GM18520 (cell line): ENCODE data around the gene ACAP2.
A peak's percentile ranks its signal among the peaks of the same experiment; 100 is the strongest.

Experiments
- ATAC-seq: cut with Tn5 transposase; IDR thresholded peaks from one replicate; pipeline ENCODE4 v1.9.1; 2021; ENCODE audit not compliant: unreplicated experiment

ACAP2 gene

DNA sequence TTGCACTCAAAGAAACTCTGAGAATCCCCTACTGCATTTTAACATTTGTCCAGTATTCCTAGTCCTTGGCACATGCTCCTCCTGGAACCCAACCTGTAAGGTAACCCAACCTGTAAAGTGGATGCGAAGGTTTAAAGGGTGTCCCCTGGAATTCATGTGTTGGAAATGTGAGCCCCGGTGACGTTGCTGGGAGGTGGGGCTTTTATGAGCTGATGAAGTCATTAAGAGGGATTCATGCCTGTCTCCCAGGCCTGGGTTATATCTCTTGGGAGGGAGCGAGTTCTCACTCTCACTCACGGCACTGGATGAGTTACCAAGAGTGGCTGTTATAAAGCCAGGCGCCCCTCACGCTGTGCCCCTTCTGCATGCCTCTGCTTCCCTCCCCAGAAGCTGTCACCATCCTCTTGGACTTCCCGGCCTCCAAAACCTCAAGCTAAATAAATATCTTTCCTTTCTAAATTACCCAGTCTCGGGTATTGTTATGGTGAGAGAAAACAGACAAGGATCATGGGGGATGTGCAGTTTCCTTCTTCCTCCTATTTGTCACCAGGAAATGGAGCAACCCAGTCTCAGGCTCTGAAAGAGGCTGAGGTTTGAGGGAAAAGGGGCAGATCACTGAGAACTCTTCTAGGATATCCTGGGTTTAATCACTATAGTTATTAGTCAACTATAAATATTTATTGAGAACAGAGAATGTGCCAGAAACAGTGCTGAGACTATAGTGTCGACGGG, 179.5 kb downstream of the ACAP2 start:
- no peak for ATAC-seq

DNA sequence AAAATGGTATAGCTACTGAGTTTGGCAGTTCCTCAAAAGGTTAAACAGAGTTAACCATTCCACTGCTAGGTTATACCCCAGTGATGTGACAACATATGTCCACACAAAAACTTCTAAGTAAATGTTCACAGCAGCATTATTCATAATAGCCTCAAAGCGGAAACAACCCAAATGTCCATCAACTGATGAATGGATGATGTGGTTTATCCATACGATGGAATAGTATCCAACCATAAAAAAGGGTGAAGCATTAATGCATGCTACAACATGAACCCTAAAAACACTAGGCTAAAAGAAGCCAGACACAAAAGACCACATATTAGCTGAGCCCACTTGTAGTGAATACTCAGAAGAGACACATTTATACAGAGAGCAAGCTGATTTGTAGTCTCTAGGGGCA, 180.9 kb downstream of the ACAP2 start:
- no peak for ATAC-seq

DNA sequence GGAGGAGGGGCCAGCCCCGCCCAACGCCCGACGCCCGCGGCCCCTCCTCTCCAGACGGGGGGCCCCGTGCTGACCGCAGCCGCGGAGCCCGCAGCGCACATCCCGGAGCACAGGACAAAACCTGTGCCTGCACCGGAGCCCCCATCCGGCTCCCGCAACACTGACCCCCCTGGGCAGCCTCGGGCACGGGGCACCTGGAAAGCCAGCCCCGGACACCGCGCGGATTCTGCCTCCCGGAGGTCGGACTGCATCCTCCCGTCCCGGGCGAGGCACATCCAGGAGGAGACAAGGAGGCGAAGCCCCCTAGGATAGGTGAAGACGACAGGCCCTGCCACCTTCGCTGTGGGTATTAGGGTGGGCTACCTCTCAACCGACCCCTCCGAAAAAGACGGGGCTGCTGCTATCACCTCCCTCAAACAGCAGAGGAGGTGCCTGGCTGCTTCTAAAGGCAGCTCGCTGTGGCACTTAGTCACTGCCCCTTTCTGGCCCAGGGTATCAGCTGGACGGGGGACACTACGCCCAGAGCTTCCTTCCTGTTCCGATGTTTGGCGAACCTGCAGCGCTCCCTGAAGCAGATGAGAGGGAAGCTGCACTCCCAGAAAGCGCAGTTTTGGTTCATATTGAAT, 182.4 kb downstream of the ACAP2 start:
- ATAC-seq, result no peak

DNA sequence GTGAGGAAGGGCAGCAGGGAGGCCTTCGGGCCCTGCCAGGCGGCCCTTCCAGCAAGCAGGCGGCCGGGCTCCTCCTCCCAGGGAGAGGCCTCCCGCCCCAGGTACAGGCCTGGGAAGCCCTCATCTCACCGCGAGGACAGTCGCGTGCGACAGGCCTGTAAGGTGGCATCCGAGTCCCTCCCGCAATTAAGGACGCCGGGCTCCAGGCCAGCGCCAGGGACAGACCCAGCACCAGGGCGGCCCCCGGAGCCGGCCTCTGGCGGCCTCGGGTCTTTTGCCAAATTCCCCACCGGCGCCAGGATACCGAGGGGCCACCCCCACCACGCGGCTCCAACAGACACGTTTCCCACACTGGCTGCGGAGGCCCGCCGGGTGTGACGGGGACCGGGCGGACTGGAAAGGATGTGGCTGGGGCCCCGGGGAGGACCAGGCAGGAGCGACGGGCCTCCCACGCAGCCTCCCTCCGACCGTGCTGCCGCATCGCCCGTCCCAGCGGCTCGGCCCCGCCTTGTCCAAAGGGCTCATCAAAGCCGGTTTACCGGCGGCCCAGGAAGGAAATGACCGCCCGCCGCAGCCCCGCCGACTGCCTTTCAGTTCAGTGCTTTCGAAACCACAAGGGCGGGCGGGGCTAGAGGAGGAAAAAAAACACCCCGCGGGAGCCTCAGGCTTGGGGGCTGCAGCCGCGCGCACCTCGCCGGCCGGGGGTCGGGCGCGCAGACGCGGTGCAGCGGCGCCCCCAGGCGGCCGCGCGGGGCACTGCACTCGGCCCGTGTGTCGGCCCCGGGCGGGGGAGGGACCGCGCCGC, 183.1 kb downstream of the ACAP2 start:
- ATAC-seq, result peak; percentile 68

DNA sequence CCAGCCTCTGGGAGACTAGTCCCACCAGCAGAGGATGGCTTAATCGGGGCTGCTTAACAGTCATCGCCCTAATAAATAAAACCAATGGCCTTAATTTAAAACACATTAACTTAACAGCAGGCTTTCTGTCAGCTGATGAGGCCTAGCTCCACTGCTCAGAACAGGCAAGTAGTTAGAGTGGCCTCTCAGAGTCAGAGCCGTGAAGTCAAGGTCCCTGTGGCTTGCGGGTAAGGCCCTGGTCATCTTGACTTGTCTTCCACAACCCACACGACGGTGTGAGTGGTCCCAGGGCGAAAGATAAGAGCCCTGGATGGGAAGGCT, 183.7 kb downstream of the ACAP2 start:
- ATAC-seq, result no peak

DNA sequence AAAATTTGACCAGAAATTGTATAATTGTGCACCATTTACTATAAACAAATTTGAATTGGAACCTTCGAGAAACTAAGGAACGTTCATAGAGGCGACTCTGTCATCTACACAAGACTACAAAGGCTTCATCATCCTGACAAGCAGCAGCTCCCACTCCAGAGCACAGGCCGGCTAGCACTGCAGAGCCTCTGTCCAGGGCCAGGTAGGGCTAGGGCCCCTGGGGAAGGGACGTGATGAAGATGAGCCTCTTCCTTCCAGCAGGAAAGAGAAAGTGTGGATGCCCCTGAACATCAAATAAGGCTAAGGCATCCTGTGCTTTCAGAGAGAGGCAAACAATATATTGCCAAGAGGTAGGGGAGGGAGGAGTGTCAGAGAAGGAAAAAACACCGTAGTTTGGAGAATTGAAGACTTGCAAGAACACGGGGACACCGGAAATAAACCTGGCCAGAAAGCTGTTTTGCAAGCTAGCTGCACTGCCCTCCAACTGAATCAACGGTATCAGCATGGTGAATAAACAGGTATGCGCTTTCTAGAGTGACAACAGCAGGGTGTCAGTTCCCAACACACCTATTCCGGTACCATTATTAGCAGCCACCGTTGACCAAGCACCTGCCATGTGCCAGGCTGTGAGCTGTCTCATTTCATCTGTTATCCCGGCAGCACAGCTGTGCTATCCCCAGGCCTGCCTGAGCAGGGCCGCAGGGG, 184.2 kb downstream of the ACAP2 start:
- no peak for ATAC-seq

DNA sequence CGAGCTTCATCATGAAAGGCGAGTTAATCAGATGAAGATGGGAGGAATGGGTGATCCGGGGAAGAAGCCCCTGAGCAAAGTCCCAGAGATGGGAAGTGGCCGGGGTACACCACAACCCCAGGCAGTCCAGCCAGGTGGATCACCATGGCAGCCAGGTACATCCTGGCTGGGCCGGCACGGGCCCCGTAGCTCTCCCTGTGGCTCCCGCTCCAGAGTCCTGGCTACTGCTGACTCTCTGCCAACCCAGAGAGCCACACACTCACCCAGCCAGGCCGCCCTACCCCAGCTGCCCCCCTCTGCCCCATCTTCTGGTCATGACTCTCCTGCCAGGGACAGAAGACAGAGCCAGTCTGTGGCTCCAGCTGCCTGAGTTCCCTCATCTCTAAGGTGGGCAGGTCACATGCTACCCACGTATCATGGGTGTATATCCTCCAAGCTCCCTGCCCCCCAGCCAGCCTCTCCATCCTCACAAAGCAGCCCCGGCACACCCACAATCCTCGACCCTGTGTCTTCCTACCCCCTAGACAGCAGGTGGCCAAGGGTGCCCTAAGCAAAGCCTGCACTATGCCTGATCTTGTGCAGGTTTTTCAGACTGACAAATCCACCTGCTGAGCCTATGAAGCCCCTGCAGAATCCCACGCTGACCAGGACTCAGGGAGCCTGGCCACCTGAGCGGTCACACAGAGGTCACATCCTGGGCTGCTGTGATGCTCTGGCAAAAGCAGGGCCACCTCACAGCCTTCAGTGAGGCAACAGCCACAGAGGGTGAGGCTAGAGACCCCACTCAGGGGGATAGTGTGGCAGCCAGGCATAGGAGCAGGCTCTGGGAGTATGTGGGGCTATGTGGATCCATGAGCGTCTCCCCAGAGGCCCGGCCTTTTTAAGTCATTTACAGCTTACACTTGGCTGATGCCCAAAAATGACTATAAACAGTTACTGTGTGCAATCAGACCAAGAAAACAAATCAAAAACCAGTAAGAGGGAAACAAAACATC, 185.1 kb downstream of the ACAP2 start:
- ATAC-seq, result no peak

DNA sequence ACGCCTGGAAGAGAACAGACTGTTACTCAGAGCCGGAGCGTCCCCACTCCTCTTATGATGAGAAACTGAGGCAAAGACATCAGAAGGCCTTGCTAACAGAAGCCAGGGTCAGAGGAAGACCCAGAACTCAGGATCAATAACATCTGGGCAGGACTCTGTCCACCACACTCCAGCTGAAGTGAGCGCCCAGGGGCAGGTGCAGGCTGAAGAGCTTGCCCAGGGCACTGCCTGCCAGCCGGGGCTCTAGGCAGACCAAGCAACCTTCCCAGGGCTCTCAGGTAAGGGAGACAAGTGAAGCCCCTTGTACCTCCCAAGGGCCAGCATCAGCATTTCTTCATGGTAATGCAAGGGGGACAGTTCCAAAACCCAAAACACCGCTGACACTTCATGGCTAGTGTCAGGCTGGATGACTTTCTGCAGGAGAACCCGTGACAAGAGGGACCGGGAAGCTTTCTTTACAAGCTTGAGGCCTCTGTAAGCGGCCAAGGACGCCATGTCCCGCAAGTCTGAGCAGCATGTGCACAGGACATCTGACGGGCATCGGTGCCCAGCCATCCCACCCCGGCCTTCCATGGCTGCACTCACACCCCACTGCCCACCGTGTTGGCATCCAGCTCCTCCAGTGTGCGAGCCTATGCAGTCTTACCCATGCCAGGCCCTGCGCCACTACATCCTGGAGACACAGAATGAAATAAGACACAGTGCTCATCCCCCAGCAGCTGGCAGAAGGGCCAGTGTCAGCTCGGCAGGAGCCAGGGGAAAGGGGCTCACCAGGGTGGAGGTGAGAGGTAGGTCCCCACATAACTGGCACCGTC, 186.0 kb downstream of the ACAP2 start:
- no peak for ATAC-seq

DNA sequence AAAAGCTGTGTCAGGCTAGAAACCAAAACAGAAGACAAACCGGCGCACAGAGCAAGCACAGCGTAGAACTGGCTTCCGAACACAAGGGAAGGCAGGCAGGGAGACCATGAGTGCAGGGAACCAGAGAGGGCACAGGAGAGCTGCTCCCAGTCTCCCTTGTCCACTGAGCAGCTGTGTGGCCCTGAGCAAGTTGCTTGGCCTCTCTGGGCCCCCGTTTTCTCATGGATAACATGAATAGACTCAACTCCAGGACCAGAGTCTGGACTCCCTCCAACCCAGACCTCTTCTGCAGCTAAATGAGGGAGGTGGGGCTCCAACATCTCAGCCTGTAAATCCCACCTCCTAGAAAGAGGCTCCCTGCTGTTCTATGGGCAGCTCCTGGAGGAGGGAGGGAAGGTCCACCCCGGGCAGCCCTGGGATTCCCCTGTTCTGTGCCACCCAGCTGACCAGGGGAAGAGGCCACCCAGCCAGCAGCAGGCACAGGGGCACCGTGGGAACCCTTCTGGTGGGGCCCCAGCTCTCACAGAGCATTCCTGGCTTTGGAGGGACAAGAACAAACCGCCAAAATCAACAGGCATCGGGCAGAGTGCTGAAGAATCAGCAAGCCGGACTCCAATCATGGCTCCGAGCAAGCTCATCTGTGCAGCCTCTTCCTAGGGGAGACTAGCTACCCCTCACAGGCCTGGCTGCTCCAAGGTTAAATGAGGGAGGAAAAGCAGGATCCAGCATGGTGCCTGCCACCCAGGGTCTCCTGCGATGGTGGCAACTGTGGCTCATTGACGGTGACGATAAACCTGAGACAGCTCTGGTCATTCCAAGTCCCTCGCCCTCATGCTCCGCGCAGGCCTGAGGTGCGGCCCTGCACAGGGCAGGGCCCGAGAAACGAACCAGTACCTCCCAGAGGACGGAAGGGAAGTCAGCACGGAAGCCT, 187.0 kb downstream of the ACAP2 start:
- ATAC-seq, result no peak

DNA sequence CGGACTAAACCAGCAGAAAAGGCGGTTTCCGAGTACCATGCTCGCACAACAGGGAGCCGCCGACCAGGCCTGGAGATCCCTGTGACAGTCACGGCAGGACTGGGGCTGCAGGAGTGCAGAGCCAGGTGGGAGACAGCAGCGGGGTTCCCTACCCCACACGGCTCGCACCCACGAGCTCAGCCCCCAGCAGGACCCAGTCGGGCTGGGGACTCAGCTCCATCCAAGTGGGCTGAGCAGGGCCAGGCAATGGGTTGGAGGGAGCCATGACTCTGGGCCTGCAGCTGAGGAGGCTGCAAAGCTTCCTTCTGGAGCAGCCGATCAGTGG, 187.7 kb downstream of the ACAP2 start:
- ATAC-seq, result no peak

DNA sequence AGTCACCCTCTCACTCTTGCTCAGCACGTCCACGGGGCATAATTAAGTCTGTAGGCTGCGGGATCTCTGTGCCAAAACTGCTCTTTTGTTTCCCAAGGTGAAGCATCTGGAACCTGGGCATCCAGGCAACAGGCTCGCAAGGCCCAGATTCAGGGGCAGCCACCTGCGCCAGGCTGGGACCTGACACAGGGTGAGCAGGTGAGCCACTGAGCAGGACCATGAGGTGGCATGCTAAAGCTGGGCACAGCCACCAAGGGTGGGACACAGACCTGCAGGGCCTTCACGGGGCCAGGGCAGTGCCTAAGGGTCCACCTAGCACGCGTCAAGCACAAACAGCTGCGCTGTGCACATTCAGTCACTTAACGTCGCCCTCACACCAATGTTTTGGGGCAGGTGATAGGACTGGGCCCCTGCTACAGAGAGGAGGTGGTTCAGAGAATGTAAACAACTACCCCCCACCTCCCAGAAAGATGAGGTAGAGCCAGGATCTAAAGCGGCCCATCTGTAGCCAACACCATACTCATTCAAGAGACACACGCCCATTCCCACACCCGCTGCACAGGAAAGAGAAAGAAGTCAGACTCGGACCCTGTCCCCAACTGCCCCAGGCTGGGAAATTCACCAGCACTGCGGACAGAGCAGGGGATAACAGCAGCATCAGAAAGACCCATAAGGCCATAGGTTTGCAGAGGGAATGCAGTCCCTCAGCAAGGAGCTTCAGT, 188.2 kb downstream of the ACAP2 start:
- no peak for ATAC-seq

DNA sequence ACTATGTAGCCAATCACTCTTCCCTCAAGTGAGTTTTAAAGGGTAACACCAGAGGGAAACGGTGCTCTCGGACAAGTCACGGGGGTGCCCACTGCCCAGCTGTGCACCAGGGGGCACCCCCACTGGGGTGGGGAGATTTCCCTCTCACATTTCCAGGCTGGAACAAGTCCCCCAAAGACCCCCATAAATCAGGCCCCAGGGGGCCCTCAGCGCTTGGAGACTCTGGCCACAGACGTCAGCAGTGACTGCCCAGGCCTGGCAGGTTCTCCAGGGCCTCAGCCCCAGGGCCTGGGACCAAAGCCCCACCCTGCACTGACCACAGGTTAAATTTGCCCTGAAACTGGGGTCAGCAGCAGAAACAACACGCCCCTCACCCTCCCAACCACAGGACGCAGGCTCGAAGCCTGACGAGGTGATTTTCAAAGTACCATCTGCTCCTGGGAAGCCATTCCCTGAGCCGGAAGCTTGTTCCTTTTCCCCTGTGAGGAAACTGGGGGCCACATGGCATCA, 188.8 kb downstream of the ACAP2 start:
- no peak for ATAC-seq

DNA sequence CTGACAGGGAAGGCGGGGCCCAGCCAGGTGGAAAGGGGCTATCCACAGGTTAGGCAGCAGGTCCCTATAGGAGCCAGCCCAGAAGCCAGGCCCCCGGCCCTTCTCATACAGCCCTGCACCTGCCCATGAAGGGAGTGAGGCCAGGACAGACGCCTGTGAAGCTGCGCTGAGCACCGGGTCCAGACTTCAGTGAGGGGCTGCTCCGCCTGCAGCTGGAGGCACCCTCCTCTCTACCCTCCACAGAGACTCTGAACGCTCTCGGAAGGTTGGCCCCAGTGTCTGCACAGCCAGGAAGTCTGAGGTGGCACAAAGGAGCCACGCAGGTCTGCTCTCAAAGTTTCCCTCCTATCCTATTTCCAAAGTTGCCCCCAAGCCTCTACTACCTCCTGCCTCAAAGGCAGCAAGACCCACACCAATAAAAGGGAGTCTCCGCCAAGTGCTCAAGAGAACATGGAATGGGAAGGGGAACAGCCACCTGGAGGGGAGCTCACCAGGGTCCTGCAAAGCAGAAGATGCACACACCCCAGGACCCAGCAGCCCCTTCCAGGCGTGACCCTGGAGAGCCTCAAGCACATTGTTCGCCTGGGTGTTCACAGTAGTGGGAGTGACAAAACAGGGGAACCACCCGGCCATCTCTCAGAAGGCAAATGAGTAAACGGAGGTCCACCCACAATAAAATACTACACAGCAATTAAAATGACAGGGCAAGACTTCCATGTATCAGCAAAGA, 191.3 kb downstream of the ACAP2 start:
- ATAC-seq, result no peak

DNA sequence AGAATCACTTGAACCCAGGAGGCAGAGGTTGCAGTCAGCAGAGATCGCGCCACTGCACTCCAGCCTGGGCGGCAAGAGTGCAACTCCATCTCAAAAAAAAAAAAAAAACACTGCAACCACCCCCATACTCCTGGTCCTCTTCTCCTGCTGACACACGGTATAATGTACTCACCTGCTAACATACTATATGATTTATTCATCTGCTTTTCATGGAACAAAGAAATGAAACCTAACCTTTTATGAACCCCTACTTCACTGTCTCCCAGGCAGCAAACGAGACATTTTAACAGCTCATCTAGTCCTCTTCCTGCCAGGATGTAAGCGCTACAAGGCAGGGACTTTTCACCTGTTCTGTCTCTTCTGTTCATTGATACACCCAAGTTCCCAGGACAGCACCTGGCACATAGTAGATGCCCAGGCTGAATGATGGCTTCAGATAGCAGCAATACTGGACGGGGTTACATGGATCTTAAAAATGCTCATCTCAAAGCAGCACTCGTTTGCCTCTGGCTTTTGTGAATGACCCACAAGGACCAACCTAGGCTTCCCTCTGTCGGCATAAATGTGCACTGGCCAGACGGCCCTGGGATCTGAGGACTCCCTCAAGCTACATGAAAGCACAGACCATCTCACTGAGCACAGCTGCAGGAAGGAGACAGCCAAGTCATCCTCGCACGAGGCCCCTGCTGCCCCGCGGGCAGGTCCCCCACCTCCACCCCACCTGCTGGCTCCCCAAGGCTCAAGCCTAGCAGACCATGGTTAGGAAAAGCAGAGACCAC, 192.2 kb downstream of the ACAP2 start:
- ATAC-seq, result no peak

DNA sequence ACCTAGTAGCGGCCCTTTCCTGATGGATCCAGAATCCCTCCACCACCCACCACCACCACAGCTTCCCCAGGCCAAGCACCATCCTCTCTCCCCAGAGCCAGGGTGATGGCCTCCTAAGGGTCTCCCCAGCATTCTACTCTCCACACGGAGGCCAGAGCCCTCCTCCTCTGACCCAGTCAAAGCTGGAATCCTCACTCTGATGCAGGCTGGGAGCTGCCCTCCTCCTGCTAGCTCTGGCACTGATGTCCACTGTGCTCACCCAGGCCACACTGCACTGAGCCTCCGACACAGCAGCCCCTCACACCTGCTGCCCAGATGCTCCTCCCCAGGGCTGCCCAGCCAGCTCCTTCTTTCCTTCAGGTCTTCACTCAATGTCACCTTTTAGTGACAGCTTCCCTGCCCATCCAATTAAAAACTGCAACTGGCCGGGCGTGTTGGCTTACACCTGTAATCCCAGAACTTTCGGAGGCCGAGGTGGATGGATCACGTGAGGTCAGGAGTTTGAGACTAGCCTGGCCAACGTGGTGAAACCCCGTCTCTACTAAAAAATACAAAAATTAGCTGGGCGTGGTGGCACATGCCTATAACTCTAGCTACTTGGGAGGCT, 192.9 kb downstream of the ACAP2 start:
- no peak for ATAC-seq
